ENCODE results near the gene CD300LG.
"Not testable (repeated sequence)": the region's sequence is repeated elsewhere in the genome, so short reads cannot be mapped to it uniquely, and the experiment has no call there.

The CD300LG gene

DNA sequence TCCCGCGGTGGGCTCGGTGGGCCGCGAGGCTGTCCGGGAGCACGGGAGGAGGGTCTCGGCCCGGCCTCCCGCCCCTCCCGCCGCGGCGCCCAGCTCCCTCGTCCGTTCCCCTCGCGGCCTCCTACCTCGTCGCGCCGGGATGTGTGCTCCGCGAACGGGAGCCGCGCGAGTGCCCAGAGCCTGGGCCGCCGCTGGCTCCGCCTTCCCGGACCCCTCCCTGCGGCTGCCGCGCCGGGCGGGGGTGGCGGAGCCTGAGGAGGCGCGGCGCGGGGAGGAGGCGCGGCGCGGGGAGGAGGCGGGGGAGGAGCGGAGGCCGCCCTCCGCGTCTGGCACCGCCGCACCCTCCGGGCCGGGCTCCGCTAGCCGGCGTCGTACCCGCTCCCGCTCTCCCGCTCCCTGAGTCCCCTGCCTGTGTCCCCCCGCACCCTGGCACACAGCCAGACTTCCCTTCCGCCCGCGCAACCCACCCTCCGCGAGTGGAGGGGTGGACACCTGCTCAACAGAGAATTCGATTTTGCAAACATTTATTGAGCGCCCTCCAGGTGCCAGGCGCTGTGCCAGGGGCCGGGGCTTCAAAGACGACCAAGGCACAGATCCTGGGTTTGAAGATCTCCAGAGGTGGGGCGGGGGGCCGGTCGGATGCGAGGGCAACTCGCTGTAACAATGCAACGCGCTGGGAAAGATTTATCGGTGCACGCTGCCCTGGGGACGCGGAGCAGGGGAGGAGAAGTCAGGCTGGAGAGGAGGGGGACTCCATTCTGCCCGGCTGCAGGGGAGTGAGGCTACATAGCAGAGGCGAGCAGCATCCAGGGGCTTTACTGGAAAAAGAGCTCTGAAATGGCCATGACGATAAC is 13.8 kb upstream of the CD300LG start, which contains the start of gene MPP3:
MPP3 (minus strand) TSS at position 171 of the 854 bp plus-strand sequence. CDS start 1,240 bp downstream, outside the sequence.
- peak within 1 kb of the TSS; percentile 7 for H3K4me3 ChIP-seq (ENCODE audit: low read length)
- no peak for TF ChIP-seq ZNF274 (IDR thresholded peaks at IDR 0.05; ENCODE audit: low read depth, low read length)

DNA sequence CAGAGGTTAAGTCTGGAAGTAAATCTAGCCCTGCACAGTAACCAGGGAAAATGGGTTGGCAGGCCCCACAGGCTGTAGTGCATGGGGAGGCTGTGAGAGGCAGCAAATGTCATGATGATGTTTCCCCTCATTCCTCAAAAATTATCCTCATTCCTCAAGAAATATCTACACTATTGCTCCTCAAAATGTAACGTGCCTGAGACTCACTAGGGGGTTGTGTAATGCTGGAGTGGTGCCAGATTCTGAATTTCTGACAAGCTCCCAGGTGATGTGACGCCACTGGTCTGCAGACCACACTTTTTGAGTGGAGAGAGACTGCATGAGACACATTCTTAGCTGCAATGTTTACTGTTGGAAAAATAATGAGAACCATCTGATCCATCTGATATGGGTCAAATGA is 12.9 kb upstream of the CD300LG start:
- no peak overlapping the region for H3K4me3 ChIP-seq (ENCODE audit: low read length)
- TF ChIP-seq ZNF274 (IDR thresholded peaks at IDR 0.05; ENCODE audit: low read depth, low read length) = no peak

DNA sequence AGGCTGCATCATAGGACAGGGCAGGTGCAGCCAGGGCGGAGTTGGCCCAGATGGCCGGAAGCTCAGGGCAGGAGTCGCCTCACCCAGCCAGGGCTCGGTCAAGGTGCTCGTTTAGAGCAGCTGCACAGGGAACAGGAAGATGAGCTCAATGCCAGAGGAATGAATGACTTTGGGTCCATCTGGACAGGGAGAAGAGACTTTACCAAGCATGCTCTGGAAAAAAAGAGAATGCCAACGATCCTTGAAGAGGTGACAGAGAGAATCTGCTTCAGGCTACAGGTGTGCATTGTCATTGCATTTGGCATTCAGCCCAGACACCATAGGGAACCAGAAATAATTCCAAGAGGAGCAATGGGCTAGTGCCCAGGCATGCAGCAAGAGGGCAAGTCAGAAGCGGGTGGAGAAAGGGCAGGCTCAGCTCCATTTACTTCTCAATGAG is 7.3 kb upstream of the CD300LG start:
- H3K4me3 ChIP-seq (ENCODE audit: low read length) = no peak overlapping the region
- no peak for TF ChIP-seq ZNF274 (IDR thresholded peaks at IDR 0.05; ENCODE audit: low read depth, low read length)

GRCh38 chr17:43840814-43841213 is 6.2 kb upstream of the CD300LG start:
- no peak overlapping the region for H3K4me3 ChIP-seq (ENCODE audit: low read length)
- no peak for TF ChIP-seq ZNF274 (IDR thresholded peaks at IDR 0.05; ENCODE audit: low read depth, low read length)

DNA sequence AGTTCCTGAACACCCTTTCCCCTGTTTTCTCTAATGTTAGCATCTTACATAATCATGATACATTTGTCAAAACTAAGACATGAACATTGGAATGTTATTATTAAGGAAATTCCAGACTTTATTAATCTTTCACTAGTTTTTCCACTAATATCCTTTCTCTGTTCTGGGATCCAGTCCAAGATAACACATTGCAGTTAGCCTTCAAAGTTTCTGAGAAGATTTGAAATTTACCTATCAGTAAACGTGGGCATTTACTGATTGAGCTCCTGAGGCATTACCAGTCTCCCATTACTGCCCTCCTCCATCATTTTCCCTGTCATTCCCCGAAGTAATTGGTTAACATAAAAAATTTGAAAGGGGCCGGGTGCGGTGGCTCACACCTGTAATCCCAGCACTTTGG is 5.7 kb upstream of the CD300LG start:
- no peak for TF ChIP-seq ZNF274 (IDR thresholded peaks at IDR 0.05; ENCODE audit: low read depth, low read length)
- no peak overlapping the region for H3K4me3 ChIP-seq (ENCODE audit: low read length)

DNA sequence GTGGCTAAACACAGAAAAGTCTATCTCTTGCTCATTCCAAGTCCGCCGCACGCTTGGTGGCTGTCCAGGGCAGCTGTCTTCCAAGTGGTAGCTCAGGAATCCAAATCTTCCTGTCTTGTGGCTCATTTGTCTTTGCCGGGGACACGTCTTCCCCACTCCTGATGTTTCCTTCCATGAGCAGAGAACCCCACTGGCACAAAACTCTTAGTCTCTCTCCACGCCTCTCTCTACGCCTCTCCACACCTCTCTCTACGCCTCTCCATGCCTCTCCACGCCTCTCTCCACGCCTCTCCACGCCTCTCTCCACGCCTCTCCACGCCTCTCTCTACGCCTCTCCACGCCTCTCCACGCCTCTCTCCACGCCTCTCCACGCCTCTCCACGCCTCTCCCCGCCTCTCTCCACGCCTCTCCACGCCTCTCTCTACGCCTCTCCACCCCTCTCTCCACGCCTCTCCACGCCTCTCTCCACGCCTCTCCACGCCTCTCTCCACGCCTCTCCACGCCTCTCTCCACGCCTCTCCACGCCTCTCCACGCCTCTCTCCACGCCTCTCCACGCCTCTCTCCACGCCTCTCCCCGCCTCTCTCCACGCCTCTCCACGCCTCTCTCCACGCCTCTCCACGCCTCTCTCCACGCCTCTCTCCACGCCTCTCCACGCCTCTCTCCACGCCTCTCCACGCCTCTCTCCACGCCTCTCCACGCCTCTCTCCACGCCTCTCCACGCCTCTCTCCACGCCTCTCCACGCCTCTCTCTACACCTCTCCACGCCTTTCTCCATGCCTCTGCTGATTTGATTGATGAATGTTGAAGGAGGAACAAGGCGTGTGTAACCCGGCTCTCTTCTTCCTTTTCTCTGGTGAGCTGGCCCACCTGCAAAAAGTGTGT is 4.6 kb upstream of the CD300LG start:
- not testable (repeated sequence) for H3K4me3 ChIP-seq (ENCODE audit: low read length)

DNA sequence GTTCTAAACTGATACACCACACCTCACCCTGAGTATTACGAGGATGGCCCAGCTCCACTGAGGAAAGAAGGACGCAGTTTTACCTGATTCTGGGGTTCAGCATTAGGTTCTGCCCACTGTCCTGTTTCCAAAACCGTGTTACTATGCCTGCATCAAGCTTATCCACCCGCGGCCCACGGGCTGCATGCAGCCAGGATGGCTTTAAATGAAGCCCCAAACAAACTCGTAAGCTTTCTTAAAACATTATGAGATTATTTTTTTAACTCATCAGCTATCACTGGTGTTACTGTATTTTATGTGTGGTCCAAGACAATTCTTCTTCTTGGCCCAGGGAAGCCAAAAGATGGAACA is 4.0 kb upstream of the CD300LG start:
- H3K4me3 ChIP-seq (ENCODE audit: low read length) = no peak overlapping the region
- TF ChIP-seq ZNF274 (IDR thresholded peaks at IDR 0.05; ENCODE audit: low read depth, low read length) = no peak

- no peak for TF ChIP-seq ZNF274 (IDR thresholded peaks at IDR 0.05; ENCODE audit: low read depth, low read length)
- no peak overlapping the region for H3K4me3 ChIP-seq (ENCODE audit: low read length)
Observed at GRCh38 chr17:43844241-43844640, 2.7 kb upstream of the CD300LG start.

GRCh38 chr17:43845766-43846165 is 1.2 kb upstream of the CD300LG start:
- H3K4me3 ChIP-seq (ENCODE audit: low read length) = no peak overlapping the region
- TF ChIP-seq ZNF274 (IDR thresholded peaks at IDR 0.05; ENCODE audit: low read depth, low read length) = no peak

DNA sequence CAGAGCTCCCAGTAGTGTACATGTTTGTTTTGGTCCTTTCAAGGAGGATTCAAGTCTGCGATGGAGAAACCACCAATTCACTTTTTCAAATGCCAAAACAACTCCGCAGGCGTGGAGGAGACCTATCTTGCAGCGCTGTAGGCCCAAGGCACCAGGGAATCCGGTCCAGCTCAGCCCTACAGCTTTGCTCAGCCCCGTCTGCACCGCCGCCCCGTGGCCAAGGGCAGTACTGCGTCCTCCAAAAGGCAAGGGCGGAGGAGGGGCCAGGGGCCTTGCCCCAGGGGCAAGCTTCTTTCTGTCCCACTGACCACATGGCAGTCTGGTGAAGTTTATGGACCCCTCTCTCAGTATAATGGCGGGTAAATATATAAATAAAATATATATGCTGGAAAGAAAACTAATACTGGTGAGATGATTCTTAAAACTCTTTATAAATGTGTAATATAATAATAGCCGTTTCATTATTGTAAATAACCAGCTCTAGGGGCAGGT is 709 bp upstream of the CD300LG start:
- H3K4me3 ChIP-seq (ENCODE audit: low read length) = no peak overlapping the region
- no peak for TF ChIP-seq ZNF274 (IDR thresholded peaks at IDR 0.05; ENCODE audit: low read depth, low read length)

DNA sequence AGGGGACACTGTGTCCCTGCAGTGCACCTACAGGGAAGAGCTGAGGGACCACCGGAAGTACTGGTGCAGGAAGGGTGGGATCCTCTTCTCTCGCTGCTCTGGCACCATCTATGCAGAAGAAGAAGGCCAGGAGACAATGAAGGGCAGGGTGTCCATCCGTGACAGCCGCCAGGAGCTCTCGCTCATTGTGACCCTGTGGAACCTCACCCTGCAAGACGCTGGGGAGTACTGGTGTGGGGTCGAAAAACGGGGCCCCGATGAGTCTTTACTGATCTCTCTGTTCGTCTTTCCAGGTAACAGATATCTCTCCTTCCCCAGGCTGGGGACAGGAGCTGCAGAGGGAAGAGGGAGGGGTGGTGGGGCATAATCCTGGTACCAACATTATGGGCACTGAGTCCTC is 1.6 kb downstream of the CD300LG start:
- no peak for TF ChIP-seq ZNF274 (IDR thresholded peaks at IDR 0.05; ENCODE audit: low read depth, low read length)
- H3K4me3 ChIP-seq (ENCODE audit: low read length) = no peak overlapping the region

- TF ChIP-seq ZNF274 (IDR thresholded peaks at IDR 0.05; ENCODE audit: low read depth, low read length) = no peak
- H3K4me3 ChIP-seq (ENCODE audit: low read length) = no peak overlapping the region
Observed at GRCh38 chr17:43849116-43849515, 2.1 kb downstream of the CD300LG start.

DNA sequence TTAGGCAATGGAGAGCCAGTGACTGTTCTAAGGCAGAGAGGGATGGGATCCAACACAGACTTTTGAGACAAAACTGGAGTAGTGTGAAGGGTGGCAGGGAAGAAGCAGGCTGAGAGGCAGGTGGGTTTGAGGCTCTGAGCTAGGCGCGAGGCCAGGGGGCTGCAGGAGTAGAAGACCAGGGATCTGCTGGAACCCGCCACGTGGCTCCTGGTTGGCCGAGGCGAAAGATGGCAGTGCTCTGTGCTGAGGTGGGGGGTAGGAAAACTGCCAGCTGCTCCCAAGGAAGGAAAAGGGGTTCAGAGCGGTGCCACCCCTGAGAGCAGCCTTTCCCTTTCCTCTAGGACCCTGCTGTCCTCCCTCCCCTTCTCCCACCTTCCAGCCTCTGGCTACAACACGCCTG is 5.6 kb downstream of the CD300LG start:
- no peak for TF ChIP-seq ZNF274 (IDR thresholded peaks at IDR 0.05; ENCODE audit: low read depth, low read length)
- H3K4me3 ChIP-seq (ENCODE audit: low read length) = no peak overlapping the region

DNA sequence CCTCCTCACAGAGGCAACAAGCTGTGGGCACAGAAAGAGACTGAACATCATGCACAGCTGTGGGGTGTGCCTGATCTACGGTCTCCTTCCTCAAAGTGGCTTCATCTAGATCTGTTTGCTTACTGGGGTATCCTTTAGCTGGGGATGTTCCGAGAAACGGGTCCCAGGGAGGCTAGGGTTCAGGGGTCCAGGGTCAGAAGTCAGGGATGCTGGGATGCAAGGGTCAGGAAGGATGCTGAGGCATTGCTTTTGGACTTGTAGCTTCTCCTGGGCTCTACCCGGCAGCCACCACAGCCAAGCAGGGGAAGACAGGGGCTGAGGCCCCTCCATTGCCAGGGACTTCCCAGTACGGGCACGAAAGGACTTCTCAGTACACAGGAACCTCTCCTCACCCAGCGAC is 6.6 kb downstream of the CD300LG start:
- H3K4me3 ChIP-seq (ENCODE audit: low read length) = no peak overlapping the region
- TF ChIP-seq ZNF274 (IDR thresholded peaks at IDR 0.05; ENCODE audit: low read depth, low read length) = no peak

GRCh38 chr17:43854498-43854897 is 7.5 kb downstream of the CD300LG start:
- no peak overlapping the region for H3K4me3 ChIP-seq (ENCODE audit: low read length)
- TF ChIP-seq ZNF274 (IDR thresholded peaks at IDR 0.05; ENCODE audit: low read depth, low read length) = no peak

Data from GM08714 (cell line).